ENCODE results near the gene SP140L. TPM values are rescaled to one million over a fixed set of nuclear protein-coding genes. Genes with fewer than 3 reads are reported as not detected.
"Not testable (repeated sequence)": the region's sequence is repeated elsewhere in the genome, so short reads cannot be mapped to it uniquely, and the experiment has no call there.

SP140L gene
- polyA plus RNA-seq, 1 of the 3 experiments (the other 2 are of a cell fraction), result 13.5 TPM

- no peaks in the 10 kb centered on the region for H3K4me1 ChIP-seq (ENCODE audit: control insufficient read depth in 1 of 2, insufficient read depth in 2 of 2, low read depth in 1 of 2, low read length in 1 of 2)
- 63% methylated on average over 6 of the region's 6 CpGs for WGBS (ENCODE audit: low lambda C conversion rate)
- no peaks in the 10 kb centered on the region for H3K27me3 ChIP-seq (ENCODE audit: insufficient read depth)
- no peak overlapping the region for H3K9ac ChIP-seq
- no peak overlapping the region for H3K27ac ChIP-seq (ENCODE audit: low read depth in 2 of 2, low read length in 1 of 2)
- no peaks in the 10 kb centered on the region for H3F3A ChIP-seq (replicated peaks; ENCODE audit: insufficient read depth)
- no peak for DNase-seq
- H3K4me3 ChIP-seq (ENCODE audit: low read depth in 2 of 2, low read length in 1 of 2), result no peak overlapping the region
- no peak overlapping the region for H3K4me2 ChIP-seq
- ChIA-PET POLR2A (no interaction called here), CTCF (interaction anchor here (0.6 kb wide), 1 partner anchor 751 kb away, joined by 3 read pairs; no protein-coding TSS in a partner anchor)
- no peaks in the 10 kb centered on the region for H4K20me1 ChIP-seq (ENCODE audit: insufficient read depth)
- no peaks in the 10 kb centered on the region for H3K9me3 ChIP-seq
- H3K79me2 ChIP-seq (ENCODE audit: insufficient read depth), result no peaks in the 10 kb centered on the region
- no peak overlapping the region for H2AFZ ChIP-seq (ENCODE audit: low read depth)
- no peak for TF ChIP-seq CHD2 (IDR thresholded peaks at IDR 0.05; ENCODE audit: low read length, partially characterized antibody)
- peaks cover 44 to 51% of the 10 kb centered on the region in 2 experiments for H3K36me3 ChIP-seq (replicated peaks in 1 of 2; ENCODE audit: control insufficient read depth in 1 of 2, insufficient read depth in 2 of 2, low read length in 1 of 2)
- H3K9me2 ChIP-seq, result no peaks in the 10 kb centered on the region
These were observed 58.0 kb downstream of the SP140L start for GRCh38 chr2:230384986-230385385.

- Histone ChIP-seq H3F3A (replicated peaks; ENCODE audit: insufficient read depth) (no peaks in the 10 kb centered on the region), H3K4me2 (no peak overlapping the region), H3K9ac (no peak overlapping the region), H4K20me1 (ENCODE audit: insufficient read depth) (no peaks in the 10 kb centered on the region), H3K27me3 (ENCODE audit: insufficient read depth) (no peaks in the 10 kb centered on the region), H3K36me3 (replicated peaks in 1 of 2; ENCODE audit: control insufficient read depth in 1 of 2, insufficient read depth in 2 of 2, low read length in 1 of 2) (peaks cover 44 to 72% of the 10 kb centered on the region in 2 experiments), H3K79me2 (ENCODE audit: insufficient read depth) (no peaks in the 10 kb centered on the region), H3K4me1 (ENCODE audit: control insufficient read depth in 1 of 2, insufficient read depth in 2 of 2, low read depth in 1 of 2, low read length in 1 of 2) (no peaks in the 10 kb centered on the region), H3K4me3 (ENCODE audit: low read depth in 2 of 2, low read length in 1 of 2) (no peak overlapping the region), H2AFZ (ENCODE audit: low read depth) (no peak overlapping the region), H3K27ac (ENCODE audit: low read depth in 2 of 2, low read length in 1 of 2) (no peak overlapping the region), H3K9me2 (no peaks in the 10 kb centered on the region), H3K9me3 (0 out of 2 replicates have a peak, but pooled peaks cover 4% of the 10 kb centered on the region)
- no peak for TF ChIP-seq POLR2AphosphoS5 (IDR thresholded peaks at IDR 0.05; ENCODE audit: low read depth, low read length)
- no peak for TF ChIP-seq PBX3 (IDR thresholded peaks at IDR 0.05)
- no peak for TF ChIP-seq CHD2 (IDR thresholded peaks at IDR 0.05; ENCODE audit: low read length, partially characterized antibody)
- TF ChIP-seq NRF1 (IDR thresholded peaks at IDR 0.05; ENCODE audit: low read depth, low read length), result no peak
- no peak for TF ChIP-seq RXRA (IDR thresholded peaks at IDR 0.05; ENCODE audit: borderline replicate concordance, low read depth)
- no peak for TF ChIP-seq RFX5 (IDR thresholded peaks at IDR 0.05; ENCODE audit: low read length)
- no peak for TF ChIP-seq ZBTB33 (IDR thresholded peaks at IDR 0.05; ENCODE audit: borderline replicate concordance, low read depth)
- no peak for TF ChIP-seq RAD21 (IDR thresholded peaks at IDR 0.05; ENCODE audit: low read length)
- no peak for TF ChIP-seq JUND (IDR thresholded peaks at IDR 0.05)
- TF ChIP-seq TEAD4 (IDR thresholded peaks at IDR 0.05; ENCODE audit: borderline replicate concordance, insufficient read depth), result no peak
- no peak for TF ChIP-seq FOXM1 (IDR thresholded peaks at IDR 0.05; ENCODE audit: low read depth)
- POLR2A ChIA-PET, result no interaction called here
- no peak for DNase-seq
- CTCF ChIA-PET, result no interaction called here
- WGBS (ENCODE audit: low lambda C conversion rate), result 0% methylated on average over 1 of the region's 2 CpGs
These were observed 67.3 kb downstream of the SP140L start for GRCh38 chr2:230394301-230394700.

- POLR2A ChIA-PET, CTCF ChIA-PET: not testable (repeated sequence)
- 79% methylated on average over 6 of the region's 6 CpGs for WGBS (ENCODE audit: low lambda C conversion rate)
These were observed 71.7 kb downstream of the SP140L start for GRCh38 chr2:230398698-230399097.

More at GRCh38 chr2:230398698-230399097, 71.7 kb downstream of the SP140L start:
- H3K4me1 ChIP-seq (ENCODE audit: control insufficient read depth in 1 of 2, insufficient read depth in 2 of 2, low read depth in 1 of 2, low read length in 1 of 2); H3K27ac ChIP-seq (ENCODE audit: low read depth in 2 of 2, low read length in 1 of 2); H3K79me2 ChIP-seq (ENCODE audit: insufficient read depth); H3K9ac ChIP-seq; DNase-seq; H2AFZ ChIP-seq (ENCODE audit: low read depth); H4K20me1 ChIP-seq (ENCODE audit: insufficient read depth); H3K4me2 ChIP-seq; H3K4me3 ChIP-seq (ENCODE audit: low read depth in 2 of 2, low read length in 1 of 2); H3K9me3 ChIP-seq; H3K9me2 ChIP-seq; H3K27me3 ChIP-seq (ENCODE audit: insufficient read depth); H3F3A ChIP-seq (replicated peaks; ENCODE audit: insufficient read depth): not testable (repeated sequence)
- peaks cover 26 to 62% of the 10 kb centered on the region in 2 experiments for H3K36me3 ChIP-seq (replicated peaks in 1 of 2; ENCODE audit: control insufficient read depth in 1 of 2, insufficient read depth in 2 of 2, low read length in 1 of 2)

Data from SK-N-SH (cell line).